ENCODE results near the gene SLC6A3.

The SLC6A3 gene

GRCh38 chr5:1419476-1420210 is 25.6 kb downstream of the SLC6A3 start:
- no peak for FAIRE-seq

- FAIRE-seq = no peak
Measured at GRCh38 chr5:1418921-1419280, 26.3 kb downstream of the SLC6A3 start.

GRCh38 chr5:1418238-1418920 is 26.9 kb downstream of the SLC6A3 start:
- no peak for FAIRE-seq

- no peak for FAIRE-seq
Measured at GRCh38 chr5:1417586-1418225, 27.5 kb downstream of the SLC6A3 start.

GRCh38 chr5:1416856-1417469 is 28.3 kb downstream of the SLC6A3 start:
- FAIRE-seq = no peak

GRCh38 chr5:1415626-1416360 is 29.4 kb downstream of the SLC6A3 start:
- no peak for FAIRE-seq

GRCh38 chr5:1415059-1415425 is 30.2 kb downstream of the SLC6A3 start:
- no peak for FAIRE-seq

- FAIRE-seq = no peak
Measured at GRCh38 chr5:1414311-1415058, 30.8 kb downstream of the SLC6A3 start.

GRCh38 chr5:1413611-1414241 is 31.5 kb downstream of the SLC6A3 start:
- FAIRE-seq = no peak

- no peak for FAIRE-seq
Measured at GRCh38 chr5:1413211-1413610, 32.0 kb downstream of the SLC6A3 start.

- FAIRE-seq = no peak
Measured at GRCh38 chr5:1412621-1413020, 32.6 kb downstream of the SLC6A3 start.

- FAIRE-seq = no peak
Measured at GRCh38 chr5:1412163-1412562, 33.1 kb downstream of the SLC6A3 start.

- FAIRE-seq = no peak
Measured at GRCh38 chr5:1411099-1411498, 34.1 kb downstream of the SLC6A3 start.

GRCh38 chr5:1410156-1411014 is 34.9 kb downstream of the SLC6A3 start:
- no peak for FAIRE-seq

- no peak for FAIRE-seq
Measured at GRCh38 chr5:1409381-1410110, 35.7 kb downstream of the SLC6A3 start.

- FAIRE-seq = no peak
Measured at GRCh38 chr5:1406681-1407640, 38.3 kb downstream of the SLC6A3 start.

GRCh38 chr5:1405539-1406530 is 39.4 kb downstream of the SLC6A3 start:
- no peak for FAIRE-seq

GRCh38 chr5:1405121-1405520 is 40.1 kb downstream of the SLC6A3 start:
- no peak for FAIRE-seq
